Neural progenitor cell (in vitro differentiated cells): Measurements from ENCODE around the gene ASIC2. TPM values are rescaled to one million over a fixed set of nuclear protein-coding genes. Genes with fewer than 3 reads are reported as not detected.

Source experiments
- DNase-seq: peaks from one replicate; pipeline ENCODE4 v3.0.0-alpha.2; 2016; ENCODE audit warnings: low spot score
- H2AFZ ChIP-seq: fragments of 200-600 bp; sonication (generic); replicated peaks from 2 replicates; pipeline ENCODE4 v1.6.1; 2016; ENCODE audit warnings: antibody characterized with exemption
- H3F3A ChIP-seq: fragments of 200-600 bp; sonication (generic); 2 replicates; pipeline ENCODE4 v1.6.1; 2016; ENCODE audit warnings: antibody characterized with exemption, low read depth
- H3K27ac ChIP-seq: fragments of 200-600 bp; sonication (generic); 2 replicates; pipeline ENCODE4 v1.5.1; 2016; ENCODE audit warnings: mild to moderate bottlenecking
- H3K27me3 ChIP-seq: fragments of 200-600 bp; sonication (generic); 2 replicates; pipeline ENCODE4 v1.6.1; 2016; ENCODE audit warnings: mild to moderate bottlenecking, moderate library complexity
- H3K36me3 ChIP-seq: fragments of 200-600 bp; sonication (generic); 2 replicates; pipeline ENCODE4 v1.5.1; 2016
- H3K4me1 ChIP-seq: fragments of 200-600 bp; sonication (generic); 2 replicates; pipeline ENCODE4 v1.6.1; 2016; ENCODE audit warnings: mixed run types
- H3K4me2 ChIP-seq: fragments of 200-600 bp; sonication (generic); 2 replicates; pipeline ENCODE4 v1.6.1; 2016
- H3K4me3 ChIP-seq: fragments of 200-600 bp; sonication (generic); 2 replicates; pipeline ENCODE4 v1.5.1; 2016
- H3K79me2 ChIP-seq: fragments of 200-600 bp; sonication (generic); 2 replicates; pipeline ENCODE4 v1.6.1; 2016; ENCODE audit warnings: low read depth
- H3K9ac ChIP-seq: fragments of 200-600 bp; sonication (generic); 2 replicates; pipeline ENCODE4 v1.6.1; 2016
- H3K9me3 ChIP-seq: fragments of 200-600 bp; sonication (generic); 2 replicates; pipeline ENCODE4 v1.5.1; 2016; ENCODE audit warnings: low read depth
- H4K20me1 ChIP-seq: fragments of 200-600 bp; sonication (generic); 2 replicates; pipeline ENCODE4 v1.6.1; 2016; ENCODE audit warnings: low read depth
- H3K27ac Mint-ChIP-seq: 3 replicates; pipeline ENCODE4 v1.8.0; 2021; ENCODE audit warnings: mixed read lengths
- H3K27me3 Mint-ChIP-seq: 2 replicates; pipeline ENCODE4 v1.8.0; 2022; ENCODE audit warnings: low read depth, mild to moderate bottlenecking, inconsistent platforms, moderate library complexity, mixed read lengths; ENCODE audit not compliant: insufficient read depth
- H3K36me3 Mint-ChIP-seq: 3 replicates; pipeline ENCODE4 v1.8.0; 2021; ENCODE audit warnings: mixed read lengths
- H3K4me1 Mint-ChIP-seq: 3 replicates; pipeline ENCODE4 v1.8.0; 2021; ENCODE audit warnings: mixed read lengths
- H3K4me3 Mint-ChIP-seq: 3 replicates; pipeline ENCODE4 v1.8.0; 2021; ENCODE audit warnings: mild to moderate bottlenecking, moderate library complexity, mixed read lengths
- H3K9me3 Mint-ChIP-seq: 3 replicates; pipeline ENCODE4 v1.8.0; 2020; ENCODE audit warnings: mixed read lengths
- EZH2 ChIP-seq: fragments of 200-600 bp; sonication (generic); IDR thresholded peaks from 2 replicates; pipeline ENCODE4 v1.6.1; 2017; ENCODE audit warnings: antibody characterized with exemption, mild to moderate bottlenecking, moderate library complexity
- EZH2phosphoT487 ChIP-seq: fragments of 200-600 bp; sonication (generic); IDR thresholded peaks from 2 replicates; pipeline ENCODE4 v1.6.1; 2017; ENCODE audit warnings: antibody characterized with exemption
- total RNA-seq: library from RNA; depleted of rRNA; stranded (reverse); fragments of >200 nt; gene quantifications from 2 replicates; pipeline ENCODE4 v1.2.3, GENCODE V29; 2015; ENCODE audit warnings: low replicate concordance
- TF ChIP-seq, protein P1 (sequence below): fragments of 200-600 bp; sonication (generic); IDR thresholded peaks from 2 replicates; pipeline ENCODE4 v1.5.1; 2017; ENCODE audit warnings: antibody characterized with exemption, mild to moderate bottlenecking

ASIC2 gene
- total RNA-seq, 1 donor from 2014 or later = 2.3 TPM

DNA sequence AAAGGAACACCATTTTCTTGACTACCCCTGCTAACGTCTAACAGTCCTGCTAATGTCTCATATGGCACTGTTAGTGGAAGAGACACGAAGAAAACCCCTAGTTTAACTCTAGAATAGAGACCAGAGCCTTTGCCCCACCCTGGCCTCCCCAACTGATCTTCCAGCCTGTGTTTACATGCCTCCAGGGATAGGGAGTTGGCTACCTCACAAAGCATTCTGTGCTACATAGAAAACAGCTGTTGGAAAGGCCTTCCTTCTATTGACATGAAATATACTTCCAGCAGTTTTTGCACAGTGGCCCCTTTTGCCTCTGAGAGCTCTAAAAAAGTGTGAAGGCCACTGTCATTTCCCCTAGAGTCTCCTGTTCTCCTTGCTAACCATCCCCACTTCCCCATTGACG is 73.1 kb downstream of the ASIC2 start:
- no peaks in the 10 kb centered on the region for H4K20me1 ChIP-seq
- no peak for DNase-seq
- Mint-ChIP-seq H3K27me3 (peaks cover 5% of the 10 kb centered on the region), H3K4me1 (no peaks in the 10 kb centered on the region), H3K36me3 (no peaks in the 10 kb centered on the region), H3K9me3 (no peaks in the 10 kb centered on the region), H3K27ac (no peak overlapping the region), H3K4me3 (no peak overlapping the region)
- no peak for TF ChIP-seq EZH2phosphoT487
- no peak for TF ChIP-seq EZH2
- TF ChIP-seq, protein P1, sequence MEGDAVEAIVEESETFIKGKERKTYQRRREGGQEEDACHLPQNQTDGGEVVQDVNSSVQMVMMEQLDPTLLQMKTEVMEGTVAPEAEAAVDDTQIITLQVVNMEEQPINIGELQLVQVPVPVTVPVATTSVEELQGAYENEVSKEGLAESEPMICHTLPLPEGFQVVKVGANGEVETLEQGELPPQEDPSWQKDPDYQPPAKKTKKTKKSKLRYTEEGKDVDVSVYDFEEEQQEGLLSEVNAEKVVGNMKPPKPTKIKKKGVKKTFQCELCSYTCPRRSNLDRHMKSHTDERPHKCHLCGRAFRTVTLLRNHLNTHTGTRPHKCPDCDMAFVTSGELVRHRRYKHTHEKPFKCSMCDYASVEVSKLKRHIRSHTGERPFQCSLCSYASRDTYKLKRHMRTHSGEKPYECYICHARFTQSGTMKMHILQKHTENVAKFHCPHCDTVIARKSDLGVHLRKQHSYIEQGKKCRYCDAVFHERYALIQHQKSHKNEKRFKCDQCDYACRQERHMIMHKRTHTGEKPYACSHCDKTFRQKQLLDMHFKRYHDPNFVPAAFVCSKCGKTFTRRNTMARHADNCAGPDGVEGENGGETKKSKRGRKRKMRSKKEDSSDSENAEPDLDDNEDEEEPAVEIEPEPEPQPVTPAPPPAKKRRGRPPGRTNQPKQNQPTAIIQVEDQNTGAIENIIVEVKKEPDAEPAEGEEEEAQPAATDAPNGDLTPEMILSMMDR = no peak
- H3K36me3 ChIP-seq = no peaks in the 10 kb centered on the region
- H3K27ac ChIP-seq = no peak overlapping the region
- H3K4me2 ChIP-seq = no peak overlapping the region
- no peak overlapping the region for H3K4me3 ChIP-seq
- H2AFZ ChIP-seq = no peak overlapping the region
- no peaks in the 10 kb centered on the region for H3K79me2 ChIP-seq
- H3K27me3 ChIP-seq = peaks cover 10% of the 10 kb centered on the region
- no peak overlapping the region for H3K9ac ChIP-seq
- H3F3A ChIP-seq = no peaks in the 10 kb centered on the region
- no peaks in the 10 kb centered on the region for H3K4me1 ChIP-seq
- H3K9me3 ChIP-seq = no peaks in the 10 kb centered on the region

DNA sequence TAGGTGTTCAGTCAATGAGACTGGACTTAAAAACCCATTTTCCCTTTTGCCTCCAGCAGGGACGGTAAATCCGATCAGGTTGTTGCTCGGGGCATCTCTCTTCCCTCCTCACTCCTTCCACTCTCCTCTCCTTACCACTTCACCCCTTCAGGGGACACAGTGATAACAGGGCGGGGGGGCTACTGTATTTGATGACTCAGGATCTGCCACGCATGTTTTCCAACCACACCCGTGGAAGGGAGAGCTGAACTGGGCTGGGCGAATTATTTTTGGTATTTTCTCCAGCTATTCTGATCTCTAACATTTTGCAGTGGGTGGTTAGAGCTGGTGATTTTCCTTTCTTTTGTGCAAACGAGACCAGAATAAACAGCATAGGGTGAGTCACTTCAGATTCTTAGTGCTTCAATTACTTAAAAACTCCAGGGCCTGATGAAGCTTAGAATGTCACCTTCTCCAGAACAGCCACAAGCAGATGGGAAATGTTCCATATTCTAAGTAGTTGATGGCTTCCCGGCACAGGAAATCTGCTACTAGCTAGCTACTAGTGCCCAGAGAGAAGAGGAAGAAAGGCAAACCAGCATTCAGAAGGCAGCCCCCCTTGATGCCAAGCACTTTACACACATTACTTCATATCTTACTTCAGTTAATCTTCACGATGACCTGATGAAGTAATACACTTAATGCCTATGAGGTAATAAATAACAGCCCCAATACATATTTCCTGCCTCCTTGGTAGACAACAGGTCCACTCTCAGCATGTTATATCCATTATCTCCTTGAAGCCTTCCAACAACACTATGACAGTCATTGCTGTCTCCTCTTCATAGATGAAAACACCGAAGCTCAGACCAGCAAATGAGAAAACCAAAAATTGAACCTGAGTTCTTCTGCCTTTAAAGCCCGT is 74.1 kb downstream of the ASIC2 start:
- H3K4me2 ChIP-seq = no peak overlapping the region

DNA sequence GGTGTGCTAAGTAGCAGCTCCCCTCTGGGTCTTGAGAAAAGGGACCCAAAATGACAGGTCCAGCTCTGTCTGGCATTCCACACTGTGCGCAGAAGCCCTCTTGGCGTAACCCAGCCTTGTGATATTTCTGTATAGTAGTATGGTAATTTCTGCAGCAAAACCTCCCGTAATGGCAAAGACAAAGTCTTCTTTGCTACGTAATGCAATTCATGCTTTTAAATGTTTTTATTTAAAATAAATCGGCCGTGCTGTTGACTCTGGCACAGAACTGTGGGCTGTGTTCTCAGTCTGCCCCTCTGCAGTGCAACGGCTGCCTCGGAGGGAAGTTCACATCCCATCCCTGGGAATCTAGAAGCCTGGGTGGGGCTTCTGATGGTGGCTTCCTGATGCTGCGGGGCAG is 75.2 kb downstream of the ASIC2 start:
- Mint-ChIP-seq H3K9me3 (no peaks in the 10 kb centered on the region), H3K36me3 (no peaks in the 10 kb centered on the region), H3K4me1 (no peaks in the 10 kb centered on the region), H3K4me3 (no peak overlapping the region), H3K27ac (no peak overlapping the region), H3K27me3 (peaks cover 5% of the 10 kb centered on the region)
- H4K20me1 ChIP-seq = no peaks in the 10 kb centered on the region
- no peaks in the 10 kb centered on the region for H3K4me1 ChIP-seq
- no peak overlapping the region for H3K4me3 ChIP-seq
- no peak overlapping the region for H3K27ac ChIP-seq
- no peaks in the 10 kb centered on the region for H3K79me2 ChIP-seq
- no peak overlapping the region for H3K9ac ChIP-seq
- H2AFZ ChIP-seq = no peak overlapping the region
- H3K4me2 ChIP-seq = no peak overlapping the region
- H3F3A ChIP-seq = no peaks in the 10 kb centered on the region
- DNase-seq = no peak
- H3K27me3 ChIP-seq = peaks cover 13% of the 10 kb centered on the region
- no peak for TF ChIP-seq EZH2phosphoT487
- TF ChIP-seq, protein P1 = no peak
- no peaks in the 10 kb centered on the region for H3K36me3 ChIP-seq
- no peaks in the 10 kb centered on the region for H3K9me3 ChIP-seq

More for the DNA sequence above, 74.1 kb downstream of the ASIC2 start:
- no peak overlapping the region for H3K27ac ChIP-seq
- H3K27ac Mint-ChIP-seq = no peak overlapping the region
- peaks cover 13% of the 10 kb centered on the region for H3K27me3 ChIP-seq
- no peak overlapping the region for H2AFZ ChIP-seq
- H3K9ac ChIP-seq = no peak overlapping the region
- H4K20me1 ChIP-seq = no peaks in the 10 kb centered on the region
- no peaks in the 10 kb centered on the region for H3K36me3 ChIP-seq
- no peak for DNase-seq
- no peaks in the 10 kb centered on the region for H3F3A ChIP-seq
- no peaks in the 10 kb centered on the region for H3K36me3 Mint-ChIP-seq
- no peaks in the 10 kb centered on the region for H3K4me1 ChIP-seq
- no peaks in the 10 kb centered on the region for H3K9me3 ChIP-seq
- no peak overlapping the region for H3K4me3 ChIP-seq
- no peaks in the 10 kb centered on the region for H3K9me3 Mint-ChIP-seq
- TF ChIP-seq EZH2 (no peak), EZH2phosphoT487 (no peak)
- TF ChIP-seq, protein P1 = no peak
- no peak overlapping the region for H3K4me3 Mint-ChIP-seq
- H3K79me2 ChIP-seq = no peaks in the 10 kb centered on the region
- H3K27me3 Mint-ChIP-seq = peaks cover 5% of the 10 kb centered on the region
- H3K4me1 Mint-ChIP-seq = no peaks in the 10 kb centered on the region
